HepG2 (cell line): ENCODE results near the gene CASKIN2. TPM values are rescaled to one million over a fixed set of nuclear protein-coding genes. Genes with fewer than 3 reads are reported as not detected.

Source experiments
- ARNT ChIP-seq: fragments of 450-650 bp; IDR thresholded peaks from 2 replicates; pipeline ENCODE4 v1.6.1; 2017
- NR2F6 ChIP-seq, 2 experiments: IDR thresholded peaks; 2 replicates each; pipeline ENCODE4 v1.6.1; 2016; ENCODE audit warnings: antibody characterized with exemption in 1 of 2, mild to moderate bottlenecking in 1 of 2
- SP5 ChIP-seq: IDR thresholded peaks from 2 replicates; pipeline ENCODE4 v1.6.1; 2016; ENCODE audit warnings: low read depth, borderline replicate concordance
- ZBTB40 ChIP-seq, 2 experiments: fragments of 450-650 bp in 1 of 2; sonication (generic) in 1 of 2; formaldehyde crosslinking in 1 of 2; IDR thresholded peaks; 2 replicates each; pipeline versions ENCODE4 v1.6.1 to v1.8.0; 2016 to 2022; ENCODE audit warnings: antibody characterized with exemption in 1 of 2, mild to moderate bottlenecking in 1 of 2, missing genetic modification reagents in 1 of 2
- ZNF12 ChIP-seq: sonication (generic); formaldehyde crosslinking; IDR thresholded peaks from 2 replicates; pipeline ENCODE4 v1.5.0; 2020; ENCODE audit warnings: missing genetic modification reagents
- ZNF124 ChIP-seq: sonication (generic); formaldehyde crosslinking; IDR thresholded peaks from 2 replicates; pipeline ENCODE4 v1.4.0; 2020; ENCODE audit warnings: missing genetic modification reagents
- ZNF225 ChIP-seq: sonication (generic); formaldehyde crosslinking; IDR thresholded peaks from 2 replicates; pipeline ENCODE4 v1.4.0; 2020; ENCODE audit warnings: mild to moderate bottlenecking, missing genetic modification reagents
- ZNF292 ChIP-seq: sonication (generic); formaldehyde crosslinking; IDR thresholded peaks from 2 replicates; pipeline ENCODE4 v1.8.1; 2022; ENCODE audit warnings: mild to moderate bottlenecking, low read depth, missing genetic modification reagents, borderline replicate concordance
- ZNF749 ChIP-seq: sonication (generic); formaldehyde crosslinking; IDR thresholded peaks from 2 replicates; pipeline ENCODE4 v1.8.0; 2022; ENCODE audit warnings: mild to moderate bottlenecking, missing genetic modification reagents, moderate library complexity, borderline replicate concordance
- ZNF770 ChIP-seq: sonication (generic); formaldehyde crosslinking; IDR thresholded peaks from 2 replicates; pipeline ENCODE4 v1.5.0; 2020; ENCODE audit warnings: mild to moderate bottlenecking, missing genetic modification reagents
- polyA plus RNA-seq, 8 experiments: library from polyadenylated mRNA; depleted of rRNA in 3 of 8; stranded (reverse) in 7 of 8; unstranded in 1 of 8; fragments of >200 nt; fragmentation: Illumina TruSeq in 4 of 8; extraction: Trizol in 4 of 8; gene quantifications; 2 replicates each; pipeline versions ENCODE4 v1.2.1 to v1.2.3, GENCODE V29; 2011 to 2016; ENCODE audit warnings: low read depth in 4 of 8, missing spikeins in 1 of 8, mixed read lengths in 1 of 8; ENCODE audit not compliant: insufficient read depth in 1 of 8
- total RNA-seq, 5 experiments: library from RNA; depleted of rRNA; stranded (reverse); fragments of >200 nt; fragmentation: Illumina TruSeq; extraction: Trizol; gene quantifications; 2 replicates each; pipeline ENCODE4 v1.2.3, GENCODE V29; 2016; ENCODE audit warnings: low read depth in 1 of 5

Gene CASKIN2
- total and polyA plus RNA-seq, 2 of the 13 experiments (the other 11 are each of a cell fraction or from before 2014, with no cell fraction given), result 5.2 to 7.8 TPM

DNA sequence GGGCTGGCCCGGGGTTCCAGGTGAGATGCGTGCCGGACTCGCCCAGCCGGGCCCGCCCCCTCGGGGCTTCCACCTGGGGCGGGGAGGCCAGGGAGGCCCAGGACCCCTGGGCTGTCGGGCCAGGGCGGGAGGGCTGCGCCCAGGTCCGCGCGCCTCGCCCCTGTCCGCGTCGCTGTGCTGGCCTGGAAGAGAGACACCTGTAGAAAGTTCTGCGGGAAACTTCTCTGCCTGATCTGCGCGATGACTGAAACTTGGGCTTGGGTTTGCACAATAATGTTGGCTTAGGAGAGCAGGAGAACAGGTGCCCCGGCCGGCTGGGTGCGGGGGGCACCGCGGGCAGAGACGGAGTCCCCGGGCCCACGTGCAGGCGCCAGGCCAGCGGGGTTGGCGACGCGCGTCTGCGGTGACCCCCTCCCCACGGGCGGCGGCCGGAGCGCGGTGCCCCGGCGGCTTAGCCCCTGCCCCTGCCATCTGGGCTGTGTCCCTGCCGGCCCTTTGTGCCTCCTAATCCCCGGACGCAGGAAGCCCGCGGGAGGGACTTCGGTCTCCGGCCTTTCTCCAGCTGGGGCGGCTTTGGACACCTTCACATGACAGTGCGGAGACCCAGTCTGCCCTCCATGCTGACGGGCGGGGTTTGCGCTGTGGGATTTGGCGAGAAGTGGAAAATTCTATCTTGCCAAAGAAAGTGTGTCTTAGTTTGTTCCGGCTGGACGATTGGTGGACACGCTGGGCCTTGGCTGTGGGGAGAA, 10.6 kb upstream of the CASKIN2 start (continued):
- TF ChIP-seq ZBTB40 (IDR thresholded peaks at IDR 0.05), result no peak
- TF ChIP-seq ZBTB40 (CRISPR knock-in tag; IDR thresholded peaks at IDR 0.05), result peak; percentile 47; the same call in 1 of the 2 replicates
- peak; percentile 60; the same call in 1 of the 2 replicates for TF ChIP-seq ZNF770 (CRISPR knock-in tag)
- no peak for TF ChIP-seq ARNT
- TF ChIP-seq ZNF292 (CRISPR knock-in tag), result peak; percentile 51; the same call in 1 of the 2 replicates
- no peak for TF ChIP-seq NR2F6 (IDR thresholded peaks at IDR 0.05)
- no peak for TF ChIP-seq NR2F6 (CRISPR knock-in tag; IDR thresholded peaks at IDR 0.05)
- no peak for TF ChIP-seq SP5 (CRISPR knock-in tag)
- TF ChIP-seq ZNF225 (CRISPR knock-in tag), result 0 out of 2 replicates have a peak, but pooled peaks have one; percentile 20
- 0 out of 2 replicates have a peak, but pooled peaks have one; percentile 49 for TF ChIP-seq ZNF124 (CRISPR knock-in tag)
- TF ChIP-seq ZNF12 (CRISPR knock-in tag), result no peak
- TF ChIP-seq ZNF749 (CRISPR knock-in tag), result peak; percentile 82; the same call in 1 of the 2 replicates
